Measurements from ENCODE around the gene MARK4. TPM values are rescaled to one million over a fixed set of nuclear protein-coding genes. Genes with fewer than 3 reads are reported as not detected.
"Not testable (repeated sequence)": the region's sequence is repeated elsewhere in the genome, so short reads cannot be mapped to it uniquely, and the experiment has no call there.

MARK4 gene
- total RNA-seq, 3 donors from 2014 or later, result 11.0 to 20.0 (median 19.2) TPM

DNA sequence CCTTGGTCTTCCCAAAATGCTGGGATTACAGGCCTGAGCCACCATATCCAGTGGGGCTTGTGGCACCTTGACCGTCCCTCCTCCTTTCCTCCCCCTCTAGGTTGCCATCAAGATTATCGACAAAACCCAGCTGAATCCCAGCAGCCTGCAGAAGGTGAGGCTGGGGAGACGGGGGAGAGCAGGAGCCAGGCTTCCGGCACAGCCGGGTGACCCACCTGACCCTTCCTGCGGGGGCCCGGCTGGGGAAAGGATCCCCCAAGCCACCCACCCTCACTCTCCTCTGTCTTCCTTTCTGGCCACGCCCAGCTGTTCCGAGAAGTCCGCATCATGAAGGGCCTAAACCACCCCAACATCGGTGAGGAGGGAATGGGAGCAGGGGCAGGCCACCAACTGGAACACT, 11.9 kb downstream of the MARK4 start:
- Histone ChIP-seq H3K4me3 (no peak overlapping the region), H3K36me3 (no peaks in the 10 kb centered on the region), H3K27me3 (no peaks in the 10 kb centered on the region), H3K9me3 (no peaks in the 10 kb centered on the region), H3K27ac (no peak overlapping the region), H3K4me1 (no peaks in the 10 kb centered on the region)
- intact Hi-C loops (cut with DNase I; ENCODE audit: low total_unique reads), result no loop called here
- TF ChIP-seq, protein P1, sequence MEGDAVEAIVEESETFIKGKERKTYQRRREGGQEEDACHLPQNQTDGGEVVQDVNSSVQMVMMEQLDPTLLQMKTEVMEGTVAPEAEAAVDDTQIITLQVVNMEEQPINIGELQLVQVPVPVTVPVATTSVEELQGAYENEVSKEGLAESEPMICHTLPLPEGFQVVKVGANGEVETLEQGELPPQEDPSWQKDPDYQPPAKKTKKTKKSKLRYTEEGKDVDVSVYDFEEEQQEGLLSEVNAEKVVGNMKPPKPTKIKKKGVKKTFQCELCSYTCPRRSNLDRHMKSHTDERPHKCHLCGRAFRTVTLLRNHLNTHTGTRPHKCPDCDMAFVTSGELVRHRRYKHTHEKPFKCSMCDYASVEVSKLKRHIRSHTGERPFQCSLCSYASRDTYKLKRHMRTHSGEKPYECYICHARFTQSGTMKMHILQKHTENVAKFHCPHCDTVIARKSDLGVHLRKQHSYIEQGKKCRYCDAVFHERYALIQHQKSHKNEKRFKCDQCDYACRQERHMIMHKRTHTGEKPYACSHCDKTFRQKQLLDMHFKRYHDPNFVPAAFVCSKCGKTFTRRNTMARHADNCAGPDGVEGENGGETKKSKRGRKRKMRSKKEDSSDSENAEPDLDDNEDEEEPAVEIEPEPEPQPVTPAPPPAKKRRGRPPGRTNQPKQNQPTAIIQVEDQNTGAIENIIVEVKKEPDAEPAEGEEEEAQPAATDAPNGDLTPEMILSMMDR (IDR thresholded peaks at IDR 0.05), result no peak
- TF ChIP-seq POLR2A (IDR thresholded peaks at IDR 0.05) (no peak), POLR2AphosphoS5 (IDR thresholded peaks at IDR 0.05) (no peak)
- no peak for DNase-seq (ENCODE audit: low spot score in 2 of 2)

DNA sequence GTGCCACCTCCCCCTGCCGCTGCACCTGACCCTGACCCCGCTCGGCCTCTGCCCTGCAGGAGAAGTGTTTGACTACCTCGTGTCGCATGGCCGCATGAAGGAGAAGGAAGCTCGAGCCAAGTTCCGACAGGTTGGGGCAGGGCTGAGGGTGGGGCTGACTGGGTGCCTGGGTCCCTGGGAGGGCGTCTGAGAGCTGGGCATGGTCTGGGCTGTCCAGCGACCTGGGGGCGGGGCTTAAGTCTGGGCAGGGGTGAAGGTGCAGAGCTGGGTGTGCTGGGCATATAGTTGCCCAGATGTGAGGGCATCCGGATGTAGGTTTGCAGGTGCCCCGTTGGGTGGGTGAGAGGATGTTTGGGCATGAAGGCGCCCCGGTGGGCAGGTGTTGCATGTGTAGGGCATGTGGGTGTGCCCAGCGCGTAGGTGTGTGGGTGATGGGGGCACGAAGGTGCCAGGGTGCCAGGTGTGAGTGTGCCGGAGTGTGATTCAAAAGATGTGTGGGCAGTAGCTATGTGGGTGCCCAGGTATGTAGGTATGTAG, 13.8 kb downstream of the MARK4 start:
- H3K27me3 ChIP-seq, result no peaks in the 10 kb centered on the region
- H3K4me3 ChIP-seq, result no peak overlapping the region
- DNase-seq (ENCODE audit: low spot score in 2 of 2), result no peak
- no peaks in the 10 kb centered on the region for H3K9me3 ChIP-seq
- H3K4me1 ChIP-seq, result no peaks in the 10 kb centered on the region
- TF ChIP-seq, protein P1 (IDR thresholded peaks at IDR 0.05), result no peak
- TF ChIP-seq POLR2AphosphoS5 (IDR thresholded peaks at IDR 0.05), result no peak
- no peak for TF ChIP-seq POLR2A (IDR thresholded peaks at IDR 0.05)
- no peaks in the 10 kb centered on the region for H3K36me3 ChIP-seq
- intact Hi-C loops (cut with DNase I; ENCODE audit: low total_unique reads), result no loop called here
- no peak overlapping the region for H3K27ac ChIP-seq

DNA sequence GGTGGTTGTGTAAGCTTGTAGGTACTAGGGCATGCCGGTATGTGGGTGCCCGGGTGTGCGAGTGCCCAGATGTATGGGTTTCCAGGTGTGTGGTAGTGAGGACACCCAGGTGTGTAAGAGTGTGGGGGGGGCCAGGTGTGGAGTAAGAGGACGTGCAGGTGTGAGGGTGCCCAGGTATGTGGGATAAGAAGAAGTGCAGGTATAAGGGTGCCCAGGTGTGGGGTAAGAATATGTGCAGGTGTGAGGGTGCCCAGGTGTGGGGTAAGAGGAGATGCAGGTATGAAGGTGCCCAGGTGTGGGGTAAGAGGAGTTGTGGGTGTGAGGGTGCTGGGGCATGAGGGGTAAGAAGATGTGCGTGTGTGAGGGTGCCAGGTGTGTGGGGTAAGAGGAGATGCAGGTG, 14.3 kb downstream of the MARK4 start:
- Histone ChIP-seq H3K27me3 (no peaks in the 10 kb centered on the region), H3K27ac (no peak overlapping the region), H3K4me3 (no peak overlapping the region), H3K36me3 (no peaks in the 10 kb centered on the region), H3K4me1 (no peaks in the 10 kb centered on the region), H3K9me3 (no peaks in the 10 kb centered on the region)
- TF ChIP-seq, protein P1 (IDR thresholded peaks at IDR 0.05), result no peak
- TF ChIP-seq POLR2AphosphoS5 (IDR thresholded peaks at IDR 0.05), result no peak
- DNase-seq (ENCODE audit: low spot score in 2 of 2), result no peak
- intact Hi-C loops (cut with DNase I; ENCODE audit: low total_unique reads), result no loop called here

DNA sequence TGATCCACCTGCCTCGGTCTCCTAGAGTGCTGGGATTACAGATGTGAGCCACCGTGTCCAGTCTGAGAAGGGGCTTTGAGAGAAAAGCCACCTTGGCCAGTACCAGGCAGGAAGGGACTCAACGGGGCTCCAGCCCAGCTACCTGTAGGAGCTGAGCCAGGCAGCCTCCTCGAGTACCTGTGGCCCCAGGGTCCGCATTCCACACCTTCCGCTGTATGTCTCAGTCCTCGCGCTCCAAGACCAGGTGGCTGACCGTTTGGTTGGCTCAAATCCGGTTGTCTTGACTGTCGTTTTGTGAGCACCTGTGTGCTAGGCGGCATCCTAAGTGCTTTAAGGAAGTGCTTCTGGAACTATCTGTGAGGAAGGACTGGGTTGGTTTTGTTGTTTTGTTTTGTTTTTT, 16.2 kb downstream of the MARK4 start:
- H3K9me3 ChIP-seq, result no peaks in the 10 kb centered on the region
- DNase-seq (ENCODE audit: low spot score in 2 of 2), result no peak
- no peak overlapping the region for H3K27ac ChIP-seq
- no peaks in the 10 kb centered on the region for H3K4me1 ChIP-seq
- no peaks in the 10 kb centered on the region for H3K27me3 ChIP-seq
- no peaks in the 10 kb centered on the region for H3K36me3 ChIP-seq
- TF ChIP-seq POLR2AphosphoS5 (IDR thresholded peaks at IDR 0.05) (no peak), POLR2A (IDR thresholded peaks at IDR 0.05) (no peak)
- TF ChIP-seq, protein P1 (IDR thresholded peaks at IDR 0.05), result no peak
- intact Hi-C loops (cut with DNase I; ENCODE audit: low total_unique reads), result no loop called here
- no peak overlapping the region for H3K4me3 ChIP-seq

DNA sequence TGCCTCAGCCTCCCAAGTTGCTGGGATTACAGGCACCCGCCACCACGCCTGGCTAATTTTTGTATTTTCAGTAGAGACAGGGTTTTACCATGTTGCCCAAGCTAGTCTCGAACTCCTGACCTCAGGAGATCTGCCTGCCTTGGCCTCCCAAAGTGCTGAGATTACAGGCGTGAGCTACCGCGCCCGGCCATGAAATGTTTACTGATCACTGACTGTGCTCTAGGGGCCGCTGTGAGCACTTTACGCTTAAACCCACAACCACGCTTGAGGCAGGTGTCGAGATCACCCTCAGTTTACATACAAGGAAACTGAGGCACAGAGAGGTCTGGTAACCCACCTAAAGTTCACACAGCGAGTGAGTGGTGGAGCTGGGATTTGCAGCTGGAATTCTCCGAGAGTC, 18.9 kb downstream of the MARK4 start:
- DNase-seq (ENCODE audit: low spot score in 2 of 2); H3K27ac ChIP-seq; H3K36me3 ChIP-seq; H3K9me3 ChIP-seq; H3K4me1 ChIP-seq; intact Hi-C loops (cut with DNase I; ENCODE audit: low total_unique reads); H3K27me3 ChIP-seq; H3K4me3 ChIP-seq: not testable (repeated sequence)
